Measurements from ENCODE around the gene PDC.
"Not testable (repeated sequence)": the region's sequence is repeated elsewhere in the genome, so short reads cannot be mapped to it uniquely, and the experiment has no call there.

Gene PDC

GRCh38 chr1:186403632-186404031 is 57.3 kb downstream of the PDC start:
- FAIRE-seq (no peak), DNase-seq (ENCODE audit: low spot score) (no peak)

DNA sequence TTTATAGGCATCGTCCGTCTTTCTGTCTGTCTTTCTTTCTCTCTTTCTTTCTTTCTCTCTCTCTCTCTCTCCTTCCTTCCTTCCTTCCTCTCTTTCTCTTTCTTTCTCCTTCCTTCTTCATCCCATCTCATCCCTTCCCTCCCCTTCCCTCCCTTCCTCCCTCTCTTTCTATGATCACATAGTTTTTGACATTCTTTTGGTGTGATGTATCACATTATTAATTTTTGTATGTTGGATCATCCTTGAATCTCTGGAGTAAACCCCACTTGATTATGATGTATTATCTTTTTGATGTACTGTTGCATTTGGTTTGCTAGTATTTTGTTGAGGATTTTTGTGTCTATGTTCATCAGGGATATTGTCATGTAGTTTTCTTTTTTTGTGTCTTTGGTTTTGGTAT is 59.5 kb downstream of the PDC start:
- DNase-seq (ENCODE audit: low spot score); FAIRE-seq: not testable (repeated sequence)
